Midbrain (tissue), 1 donor: ENCODE data around the gene MAP7D3.
A peak's percentile ranks its signal among the peaks of the same experiment; 100 is the strongest.
"Not testable (repeated sequence)": the region's sequence is repeated elsewhere in the genome, so short reads cannot be mapped to it uniquely, and the experiment has no call there.

ENCODE experiments used
- DNase-seq: peaks from one replicate; lab custom pipeline; 2025; lab: John Stamatoyannopoulos, UW

Gene MAP7D3, protein sequence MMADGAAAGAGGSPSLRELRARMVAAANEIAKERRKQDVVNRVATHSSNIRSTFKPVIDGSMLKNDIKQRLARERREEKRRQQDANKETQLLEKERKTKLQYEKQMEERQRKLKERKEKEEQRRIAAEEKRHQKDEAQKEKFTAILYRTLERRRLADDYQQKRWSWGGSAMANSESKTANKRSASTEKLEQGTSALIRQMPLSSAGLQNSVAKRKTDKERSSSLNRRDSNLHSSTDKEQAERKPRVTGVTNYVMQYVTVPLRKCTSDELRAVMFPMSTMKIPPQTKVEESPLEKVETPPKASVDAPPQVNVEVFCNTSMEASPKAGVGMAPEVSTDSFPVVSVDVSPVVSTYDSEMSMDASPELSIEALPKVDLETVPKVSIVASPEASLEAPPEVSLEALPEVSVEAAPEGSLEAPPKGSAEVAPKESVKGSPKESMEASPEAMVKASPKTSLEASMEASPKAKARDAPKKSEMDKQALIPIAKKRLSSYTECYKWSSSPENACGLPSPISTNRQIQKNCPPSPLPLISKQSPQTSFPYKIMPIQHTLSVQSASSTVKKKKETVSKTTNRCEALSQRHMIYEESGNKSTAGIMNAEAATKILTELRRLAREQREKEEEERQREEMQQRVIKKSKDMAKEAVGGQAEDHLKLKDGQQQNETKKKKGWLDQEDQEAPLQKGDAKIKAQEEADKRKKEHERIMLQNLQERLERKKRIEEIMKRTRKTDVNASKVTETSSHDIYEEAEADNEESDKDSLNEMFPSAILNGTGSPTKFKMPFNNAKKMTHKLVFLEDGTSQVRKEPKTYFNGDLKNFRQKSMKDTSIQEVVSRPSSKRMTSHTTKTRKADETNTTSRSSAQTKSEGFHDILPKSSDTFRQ

DNA sequence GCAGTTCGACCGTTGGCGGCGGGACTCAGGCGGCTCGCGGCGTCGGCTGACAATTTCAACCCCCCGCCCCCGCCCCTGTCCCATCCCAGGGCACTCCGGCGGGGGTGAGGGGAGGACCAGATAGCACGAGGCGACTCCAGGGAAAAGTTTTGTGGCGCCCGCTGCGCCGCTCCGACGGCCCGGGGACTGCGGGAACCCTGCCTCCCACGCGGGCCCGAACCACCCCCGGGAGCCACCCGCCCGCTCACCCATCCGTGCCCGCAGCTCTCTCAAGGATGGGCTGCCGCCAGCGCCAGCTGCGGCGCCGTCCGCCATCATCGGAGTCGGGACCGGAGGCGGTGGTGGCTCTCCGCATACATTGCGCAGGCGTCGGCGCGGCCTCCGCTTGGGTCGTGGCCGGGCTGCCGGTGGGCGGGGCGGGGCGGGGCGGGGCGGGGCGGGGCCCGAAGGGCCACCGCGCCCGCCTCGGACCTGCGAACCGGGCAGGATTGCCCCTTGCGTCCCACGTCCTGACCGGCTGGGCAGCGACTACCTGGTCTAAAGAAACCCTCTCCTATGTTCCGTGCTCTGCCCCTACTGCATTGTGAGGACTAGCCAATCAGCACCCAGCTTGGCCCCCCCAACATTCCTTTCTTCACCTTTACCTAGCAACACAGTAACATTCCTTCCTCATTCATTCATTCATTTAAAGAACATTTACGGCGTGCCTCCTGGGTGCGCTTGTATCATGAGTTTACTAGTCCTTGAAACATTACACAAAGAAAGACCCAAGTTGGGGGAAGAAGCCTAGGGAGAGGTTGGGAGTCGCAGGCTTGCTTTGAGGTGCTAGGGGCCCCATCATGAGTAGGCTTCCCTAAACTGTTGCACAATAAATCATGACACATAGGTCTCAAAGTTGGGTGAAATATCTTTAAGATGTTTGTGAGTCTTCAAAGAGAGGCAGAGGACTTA, at the start of gene MAP7D3:
Gene MAP7D3 (minus strand): TSS at position 360 of the 951 bp plus-strand sequence. CDS start 42 bp downstream, at position 318.
- peak; percentile 35 for DNase-seq

DNA sequence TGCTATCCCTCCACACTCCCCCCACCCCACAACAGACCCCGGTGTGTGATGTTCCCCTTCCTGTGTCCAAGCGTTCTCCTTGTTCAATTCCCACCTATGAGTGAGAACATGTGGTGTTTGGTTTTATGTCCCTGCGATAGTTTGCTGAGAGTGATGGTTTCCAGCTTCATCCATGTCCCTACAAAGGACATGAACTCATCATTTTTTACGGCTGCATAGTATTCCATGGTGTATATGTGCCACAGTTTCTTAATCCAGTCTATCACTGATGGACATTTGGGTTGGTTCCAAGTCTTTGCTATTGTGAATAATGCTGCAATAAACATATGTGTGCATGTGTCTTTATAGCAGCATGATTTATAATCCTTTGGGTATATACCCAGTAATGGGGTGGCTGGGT, 49.5 kb upstream of the MAP7D3 start, which contains the start of gene ADGRG4:
Gene ADGRG4 (plus strand): TSS at position 243 of the 400 bp plus-strand sequence. CDS start 7,815 bp downstream, outside the sequence.
- DNase-seq: not testable (repeated sequence)

DNA sequence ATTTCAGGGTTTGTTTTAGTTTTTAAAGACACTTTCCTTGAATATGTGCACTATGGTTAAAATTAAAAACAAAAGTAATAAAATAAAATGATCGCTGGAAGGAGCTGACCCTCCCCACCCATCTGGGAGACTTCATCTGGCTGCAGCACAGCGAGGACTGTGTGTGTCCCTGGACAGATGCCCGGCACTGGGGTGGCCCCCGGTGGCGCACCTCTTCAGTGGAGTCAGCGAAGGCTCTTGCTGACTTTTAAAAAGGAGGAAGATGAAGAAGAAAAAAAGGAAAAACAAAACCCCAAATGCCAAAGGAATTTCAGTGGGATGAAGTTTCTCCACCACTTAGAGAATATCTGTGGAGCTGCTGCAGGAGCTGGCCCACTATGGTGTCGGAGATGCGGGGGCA, 44.2 kb upstream of the MAP7D3 start:
- DNase-seq: no peak

DNA sequence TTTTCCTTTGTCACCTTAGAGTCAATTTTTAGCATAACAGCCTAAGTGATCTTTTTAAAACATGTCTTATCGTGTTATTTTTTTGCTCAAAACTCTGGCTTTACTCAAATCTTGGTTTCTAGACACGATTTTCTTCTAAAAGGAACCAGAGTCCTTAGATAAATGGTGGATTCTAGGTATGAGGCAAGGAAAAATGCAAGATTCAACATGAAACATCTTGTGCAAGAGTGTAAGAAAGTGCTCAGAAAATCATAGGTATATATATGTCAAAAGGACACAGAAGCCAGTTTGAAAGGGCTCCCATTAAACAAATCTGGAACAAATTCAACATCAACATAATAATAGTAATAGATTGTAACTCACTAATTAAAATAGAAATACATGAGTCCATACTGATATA, 41.5 kb upstream of the MAP7D3 start:
- DNase-seq: no peak

DNA sequence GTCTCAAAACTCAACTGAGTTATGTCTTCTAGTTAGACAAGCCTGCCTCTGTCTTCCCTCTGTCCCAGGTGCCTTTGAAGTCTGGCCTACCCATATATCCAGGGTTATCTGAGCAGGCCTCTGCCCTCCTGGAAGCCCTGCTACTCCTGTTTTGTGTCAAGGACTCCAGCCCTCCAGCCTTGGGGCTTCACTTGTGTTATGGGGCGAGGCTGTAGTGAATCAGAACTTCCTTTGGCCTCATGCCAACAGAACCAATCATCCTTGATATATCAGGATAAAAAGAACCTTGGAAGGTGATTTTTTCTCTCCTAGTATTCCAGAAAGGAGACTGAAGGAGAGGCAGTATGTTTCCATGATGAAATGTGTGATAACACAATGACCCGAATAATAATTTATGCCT, 40.6 kb upstream of the MAP7D3 start:
- DNase-seq: no peak

DNA sequence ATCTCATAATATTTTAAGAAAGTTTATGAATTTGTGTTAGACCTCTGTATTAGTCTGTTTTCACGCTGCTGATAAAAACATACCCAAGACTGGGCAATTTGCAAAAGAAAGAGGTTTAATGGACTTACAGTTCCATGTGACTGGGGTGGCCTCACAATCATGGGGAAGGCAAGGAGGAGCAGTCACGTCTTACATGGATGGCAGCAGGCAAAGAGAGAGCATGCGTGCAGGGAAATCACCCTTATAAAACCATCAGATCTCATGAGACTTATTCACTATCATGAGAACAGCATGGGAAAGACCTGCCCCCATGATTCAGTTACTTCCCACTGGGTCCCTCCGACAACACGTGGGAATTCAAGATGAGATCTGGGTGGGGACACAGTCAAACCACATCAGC, 35.2 kb upstream of the MAP7D3 start:
- DNase-seq: not testable (repeated sequence)

DNA sequence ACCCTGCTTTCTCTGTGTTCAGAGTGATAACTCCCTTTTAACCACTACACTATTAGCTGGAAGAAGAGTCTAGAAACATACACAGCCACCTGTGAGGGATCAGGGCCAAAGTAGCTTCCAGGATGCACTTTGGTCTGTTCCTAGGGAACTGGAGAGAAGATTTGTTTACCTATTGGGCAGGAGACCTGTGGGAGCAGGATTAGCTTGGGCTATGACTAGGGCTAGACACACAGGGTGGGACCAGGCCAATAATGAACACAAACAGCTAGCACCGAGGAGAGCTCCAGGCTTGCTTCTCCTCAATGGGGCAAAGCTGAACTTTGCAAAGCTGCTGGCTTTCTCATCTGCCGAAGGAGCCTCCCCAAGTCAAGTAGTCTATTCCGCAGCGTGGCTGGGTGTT, 24.4 kb upstream of the MAP7D3 start:
- DNase-seq: no peak

DNA sequence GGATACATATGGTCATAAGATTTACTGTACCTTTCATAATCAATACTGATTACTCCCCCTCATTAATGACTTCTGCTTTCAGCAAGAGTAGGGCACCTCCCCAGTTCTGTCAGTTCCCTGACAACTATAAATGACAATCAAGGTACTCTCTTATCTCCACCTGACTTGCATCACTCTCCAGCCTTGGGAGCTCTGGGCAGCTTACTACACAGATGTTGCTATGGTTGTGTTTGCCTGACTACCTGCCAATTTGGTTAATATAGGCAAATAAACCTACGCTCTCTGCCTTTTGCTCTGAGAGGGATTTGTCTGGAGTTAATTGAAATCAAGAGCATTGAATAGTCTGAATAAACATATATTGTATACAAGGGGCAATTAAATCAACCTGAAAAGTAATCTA, 22.8 kb upstream of the MAP7D3 start:
- DNase-seq: no peak

DNA sequence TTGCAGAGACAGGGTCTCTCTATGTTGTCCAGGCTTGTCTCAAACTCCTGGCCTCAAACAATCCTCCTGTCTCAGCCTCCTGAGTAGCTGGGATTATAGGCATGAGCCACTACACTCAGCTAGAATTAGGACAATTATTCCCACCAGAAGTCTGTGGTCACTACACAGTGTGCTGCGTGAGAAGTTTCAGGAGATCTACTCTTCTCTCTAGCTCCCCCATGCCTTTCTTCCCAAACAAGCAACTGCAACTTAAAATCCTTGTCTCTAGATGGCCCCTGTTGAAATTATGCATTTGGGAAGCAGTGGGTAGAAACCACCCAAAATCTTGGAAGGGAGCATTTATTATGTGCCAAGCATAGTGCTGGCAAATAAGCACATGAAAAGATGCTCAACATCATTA, 21.1 kb upstream of the MAP7D3 start:
- DNase-seq: no peak

DNA sequence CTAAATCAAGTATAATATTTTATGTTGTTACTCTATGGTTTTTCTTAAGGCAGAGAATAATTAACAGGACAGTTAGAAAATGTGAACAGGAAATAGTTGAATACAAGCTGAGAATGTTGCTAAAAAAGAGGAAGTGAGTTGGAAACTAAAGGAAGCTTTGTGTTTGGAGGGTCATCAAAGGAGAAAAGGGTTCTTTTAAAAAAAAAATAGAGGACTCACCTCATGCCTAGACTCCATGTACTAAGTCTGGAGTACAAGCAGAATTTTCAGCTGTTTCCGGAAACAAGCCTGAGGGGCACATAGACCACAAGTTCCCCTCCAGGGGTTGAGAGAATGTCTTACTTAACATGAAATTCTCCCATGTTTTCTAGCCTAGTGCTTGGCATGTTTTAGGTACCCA, 20.1 kb upstream of the MAP7D3 start:
- no peak for DNase-seq

DNA sequence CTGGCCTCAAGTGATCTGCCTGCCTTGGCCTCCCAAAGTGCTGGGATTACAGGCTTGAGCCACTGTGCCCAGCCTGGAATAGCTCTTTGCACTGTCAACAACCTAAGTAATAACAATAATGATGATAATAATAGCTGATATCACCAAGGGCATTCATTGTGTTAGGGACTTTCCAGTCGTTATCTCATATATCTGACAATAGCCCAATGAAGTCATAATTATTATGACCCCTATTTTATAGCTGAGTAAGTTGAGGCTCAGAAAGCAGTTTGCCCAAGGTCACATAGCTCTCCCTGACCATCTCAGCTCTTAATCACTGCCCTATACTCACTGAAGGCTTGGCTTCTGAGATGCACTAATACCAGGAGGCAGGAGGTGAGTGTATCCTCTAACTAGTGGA, 18.7 kb upstream of the MAP7D3 start:
- no peak for DNase-seq

DNA sequence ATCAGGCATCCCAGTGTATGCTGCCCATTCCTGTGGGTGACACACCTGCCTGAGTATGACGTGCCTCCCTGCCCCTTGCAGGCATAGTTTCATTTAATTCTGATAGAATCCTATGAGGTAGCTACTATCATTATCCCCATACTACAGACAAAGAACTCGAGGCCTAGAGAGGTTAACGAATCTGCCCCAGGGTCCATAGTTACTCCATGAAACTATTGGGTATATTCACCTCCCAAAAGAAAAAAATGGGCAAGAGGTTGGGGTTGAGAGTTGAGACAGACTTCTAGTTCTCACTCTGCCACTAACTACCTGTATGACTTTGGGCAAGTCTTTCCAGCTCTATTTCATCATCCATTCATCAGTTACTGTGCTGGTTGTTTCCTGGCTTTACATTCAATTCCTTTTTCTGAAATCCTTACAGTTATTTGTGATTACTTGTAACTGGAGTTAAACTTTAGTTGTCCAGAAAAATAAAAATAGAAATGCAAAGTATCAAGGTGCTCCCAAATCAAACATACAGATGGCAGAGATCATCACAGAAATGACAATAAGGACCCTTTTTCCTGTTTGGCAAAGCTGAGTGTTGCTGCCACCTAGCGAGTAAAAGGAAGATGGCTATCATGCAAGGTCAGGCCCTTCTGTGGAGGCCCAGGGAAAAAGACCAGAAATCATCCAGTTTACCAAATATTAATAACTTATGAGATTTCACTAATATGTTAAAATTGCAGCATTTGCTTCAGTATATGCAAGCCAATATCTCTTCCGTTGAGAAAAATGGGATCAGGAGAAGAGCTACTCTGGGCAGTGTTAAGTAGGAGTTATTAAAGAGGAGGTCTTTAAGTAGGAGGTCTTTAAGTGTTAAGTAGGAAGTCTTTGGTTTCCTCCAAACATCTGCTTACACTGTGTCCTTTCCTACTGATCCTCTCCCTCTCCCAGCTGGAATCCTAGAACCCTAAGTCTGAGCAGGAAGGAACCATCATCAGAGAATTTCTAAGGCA, 17.1 kb upstream of the MAP7D3 start:
- DNase-seq: peak; percentile 50

DNA sequence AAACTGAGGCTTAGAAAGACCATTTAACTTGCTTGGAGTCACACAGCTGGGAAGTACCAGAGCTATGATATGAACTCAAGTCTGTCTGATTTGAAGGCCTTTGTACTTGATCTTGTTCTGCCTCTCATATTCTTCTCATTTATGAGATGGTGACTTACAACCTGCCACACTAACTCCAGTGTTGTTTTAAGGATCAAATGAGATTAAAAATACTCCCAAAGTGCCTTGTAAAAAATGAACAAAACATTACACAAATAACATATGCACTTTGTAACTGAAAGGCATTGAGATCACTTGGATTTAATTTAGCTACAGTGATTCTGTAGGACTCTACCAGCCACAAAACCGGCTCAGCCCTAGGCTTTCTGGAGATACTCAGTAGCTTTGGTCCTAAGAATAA, 15.6 kb upstream of the MAP7D3 start:
- DNase-seq: no peak

DNA sequence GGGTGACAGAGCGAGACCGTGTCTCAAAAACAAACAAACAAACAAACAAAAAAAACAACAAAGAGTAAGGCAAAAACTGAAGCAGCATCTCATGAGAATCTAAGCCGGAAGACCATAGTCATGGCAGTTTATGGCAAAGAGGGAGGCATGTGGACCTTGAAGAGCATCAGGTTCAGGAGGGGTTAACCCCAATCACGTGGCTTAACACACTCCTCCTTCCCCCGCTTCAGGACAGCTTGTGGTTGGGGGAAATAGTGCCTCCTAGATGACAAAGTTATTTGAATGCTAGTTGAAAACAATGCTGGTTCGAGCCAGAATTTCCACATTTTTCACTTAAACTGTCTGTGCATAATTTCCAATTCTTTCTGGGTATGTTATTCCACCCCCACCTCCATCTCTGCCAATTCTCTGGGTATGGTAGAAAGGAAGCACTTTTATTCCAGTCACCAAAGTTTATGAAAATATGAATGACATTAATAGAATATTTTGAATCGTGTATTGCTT, 11.7 kb upstream of the MAP7D3 start:
- no peak for DNase-seq

DNA sequence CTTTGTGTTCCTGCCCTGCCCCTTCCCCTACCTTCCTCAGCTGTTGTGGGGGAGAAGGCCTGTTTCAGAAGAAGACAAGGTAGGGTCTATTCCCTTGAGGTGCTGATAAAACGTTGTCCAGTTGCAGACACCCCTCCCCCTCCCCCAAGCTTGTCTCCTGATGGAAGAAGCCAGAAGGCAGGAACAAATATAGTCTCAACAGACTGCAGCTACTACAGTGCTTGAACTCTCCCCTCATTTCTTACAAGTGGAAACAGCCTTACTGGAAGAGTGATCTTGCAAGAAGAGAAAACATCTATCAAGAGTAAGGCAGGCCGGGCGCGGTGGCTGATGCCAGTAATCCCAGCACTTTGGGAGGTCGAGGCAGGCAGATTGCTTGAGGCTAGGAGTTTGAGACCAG, 11.0 kb upstream of the MAP7D3 start:
- no peak for DNase-seq

DNA sequence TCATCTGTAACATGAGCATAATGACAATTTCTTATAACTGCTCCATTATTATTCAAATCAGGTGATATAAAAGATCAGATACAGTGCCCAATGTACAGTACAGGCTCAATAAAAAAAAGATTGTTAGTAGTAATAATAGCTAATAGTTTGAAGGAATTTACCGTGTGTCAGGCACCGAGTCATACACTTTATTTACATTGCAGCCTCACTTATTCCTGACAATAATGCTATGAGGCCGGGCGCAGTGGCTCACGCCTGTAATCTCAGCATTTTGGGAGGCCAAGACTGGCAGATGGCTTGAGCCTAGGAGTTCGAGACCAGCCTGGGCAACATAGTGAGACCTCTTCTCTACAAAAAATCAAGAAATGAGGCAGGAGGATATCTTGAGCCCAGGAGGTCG, 10.1 kb upstream of the MAP7D3 start:
- DNase-seq: no peak

DNA sequence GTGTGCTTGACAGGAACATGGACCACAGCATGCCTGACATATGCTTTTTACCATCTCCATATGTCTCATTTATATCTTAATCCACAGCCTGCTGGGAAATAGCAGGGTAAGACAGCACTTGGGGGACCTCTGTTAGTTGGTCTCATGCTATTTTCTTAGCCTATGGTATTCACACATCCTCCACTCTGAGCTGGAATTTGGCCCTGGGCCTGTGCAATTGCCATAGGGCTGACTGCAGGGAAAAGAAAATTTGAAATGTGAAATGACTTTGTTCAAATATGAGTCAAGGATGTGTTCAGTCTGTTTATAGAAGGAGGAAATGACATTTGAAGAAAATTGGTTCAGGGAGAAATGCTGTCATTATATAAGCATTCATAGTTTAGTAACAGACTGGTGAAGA, 9.6 kb upstream of the MAP7D3 start:
- no peak for DNase-seq

DNA sequence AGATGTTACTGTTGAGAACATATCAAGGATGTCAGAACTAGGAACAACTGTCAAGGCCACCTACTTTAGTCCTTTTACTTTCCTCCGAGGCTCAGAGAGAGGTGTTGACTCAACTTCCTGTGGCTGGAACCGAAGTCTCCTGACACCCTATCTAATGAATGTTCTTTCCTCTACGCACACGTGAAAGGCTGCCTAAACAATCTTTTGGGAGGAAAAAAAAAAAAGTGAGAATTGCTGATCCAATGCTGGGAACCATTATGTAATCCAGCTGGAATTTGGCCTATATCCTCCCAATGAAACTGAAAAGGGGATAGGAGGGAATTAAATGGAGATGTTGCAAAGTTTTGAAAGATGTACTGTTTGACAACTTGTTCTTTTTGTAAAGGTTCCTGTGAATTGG, 8.3 kb upstream of the MAP7D3 start:
- no peak for DNase-seq

DNA sequence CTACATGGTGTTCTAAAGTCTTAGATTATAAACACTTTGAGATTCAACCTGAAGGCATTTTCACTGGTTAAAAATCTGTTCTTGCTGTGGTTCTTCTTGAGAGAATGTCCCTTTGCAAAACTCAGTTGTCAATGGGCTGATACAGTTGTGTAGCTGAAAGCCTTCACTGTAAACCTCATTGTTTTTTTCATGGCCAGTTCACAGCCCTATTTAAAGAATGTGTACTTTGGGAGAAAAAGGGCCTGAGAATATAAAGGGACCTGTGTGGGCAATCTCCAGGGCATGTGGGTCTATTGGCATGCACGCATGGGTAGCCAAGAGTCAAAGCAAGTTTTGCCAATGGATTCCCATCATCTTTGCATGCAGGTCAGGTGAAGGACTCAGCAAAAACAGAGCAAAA, 7.8 kb upstream of the MAP7D3 start:
- DNase-seq: no peak

DNA sequence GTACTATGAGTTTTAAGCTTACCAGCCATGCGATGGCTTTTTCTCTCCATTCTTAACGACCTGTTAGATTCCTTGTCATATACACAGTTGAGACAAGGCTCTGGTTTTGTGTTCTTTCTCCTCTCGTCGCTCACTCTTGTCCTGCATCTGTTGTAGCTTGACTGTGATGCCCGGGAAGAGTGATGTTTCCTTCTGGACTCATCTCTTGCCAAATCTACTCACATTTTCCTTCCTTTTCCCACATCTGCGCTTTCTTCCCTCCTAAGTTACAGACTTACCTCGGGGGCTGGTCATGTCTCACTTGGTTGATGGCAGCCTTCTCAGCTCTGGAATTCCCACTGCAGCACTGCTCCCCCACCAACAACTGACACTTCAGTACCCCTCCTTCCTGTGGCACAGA, 4.8 kb upstream of the MAP7D3 start:
- no peak for DNase-seq
